Activated CD8-positive, alpha-beta memory T cell treated with anti-CD3 and anti-CD28 coated beads, Interleukin-2, amount 50 U/mL, for 1 hour (primary cell): ENCODE measurements around the gene RNF126.

Experiments used
- DNase-seq: peaks from one replicate; pipeline ENCODE4 v3.0.0-alpha.2; 2020; ENCODE audit errors: extremely low read depth

RNF126 gene

GRCh38 chr19:663682-664117, 686 bp upstream of the RNF126 start:
- no peak for DNase-seq

GRCh38 chr19:662207-662961, 630 bp downstream of the RNF126 start:
- no peak for DNase-seq

- no peak for DNase-seq
Observed at GRCh38 chr19:661427-662196, 1.4 kb downstream of the RNF126 start.

- DNase-seq = no peak
Observed at GRCh38 chr19:660793-661426, 2.1 kb downstream of the RNF126 start.

GRCh38 chr19:658916-659839, 3.8 kb downstream of the RNF126 start:
- no peak for DNase-seq

DNA sequence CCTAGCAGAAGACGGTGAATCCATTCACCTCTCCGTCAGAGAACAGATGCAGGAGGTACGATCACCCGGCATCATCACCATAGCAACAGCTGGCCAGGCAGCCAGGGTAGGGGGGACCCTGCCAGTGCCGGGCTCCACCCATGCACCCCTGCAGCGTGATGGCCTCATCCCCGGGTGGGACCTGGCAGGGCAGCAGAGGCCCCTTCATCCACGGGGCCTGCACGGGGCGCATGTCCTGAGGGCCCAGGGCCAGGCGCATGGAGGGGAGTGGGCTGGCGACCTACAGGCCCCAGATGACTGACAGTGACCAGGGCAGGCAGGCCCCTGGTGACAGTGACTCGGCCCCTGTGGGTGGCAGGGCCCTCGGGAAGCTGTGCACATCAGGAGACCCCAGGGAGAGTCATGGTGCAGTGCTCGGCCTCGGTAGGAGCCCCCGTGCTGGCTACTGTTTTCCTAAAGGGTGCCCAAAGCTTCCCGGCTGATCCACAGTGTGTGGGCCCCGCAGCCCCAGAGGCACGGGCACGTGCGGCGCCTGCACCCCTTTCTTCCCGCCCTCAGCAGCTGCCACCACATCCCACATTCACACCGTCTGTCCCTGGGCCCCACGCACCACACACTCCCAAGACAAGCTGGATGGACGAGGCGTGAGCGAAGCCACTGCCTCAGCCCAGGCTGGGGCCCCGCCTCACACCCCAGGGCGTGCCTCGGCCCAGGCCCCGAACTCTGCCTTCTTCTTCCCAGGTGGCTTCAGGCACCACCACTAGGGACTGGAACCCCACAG, 4.8 kb downstream of the RNF126 start:
- no peak for DNase-seq

DNA sequence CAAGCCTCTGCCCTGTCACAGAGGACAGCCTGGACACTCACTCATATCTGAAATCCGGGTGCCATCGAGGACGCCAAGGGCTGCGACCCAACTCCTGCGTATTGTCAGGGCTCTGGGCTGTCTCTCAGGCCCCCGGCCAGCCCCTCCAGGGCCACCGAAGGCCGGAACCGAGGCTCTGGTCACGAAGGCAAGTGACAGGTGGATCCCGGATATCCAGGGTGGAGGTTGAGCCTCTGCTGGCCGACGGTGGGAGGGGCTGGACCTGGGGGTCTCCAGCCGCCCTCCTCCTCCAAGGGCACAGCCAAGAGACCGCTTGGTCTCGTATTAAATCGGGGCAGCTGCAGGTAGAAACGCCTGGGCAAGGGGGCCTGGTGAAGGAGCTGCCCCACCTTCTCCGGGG, 5.4 kb downstream of the RNF126 start:
- DNase-seq = no peak

DNA sequence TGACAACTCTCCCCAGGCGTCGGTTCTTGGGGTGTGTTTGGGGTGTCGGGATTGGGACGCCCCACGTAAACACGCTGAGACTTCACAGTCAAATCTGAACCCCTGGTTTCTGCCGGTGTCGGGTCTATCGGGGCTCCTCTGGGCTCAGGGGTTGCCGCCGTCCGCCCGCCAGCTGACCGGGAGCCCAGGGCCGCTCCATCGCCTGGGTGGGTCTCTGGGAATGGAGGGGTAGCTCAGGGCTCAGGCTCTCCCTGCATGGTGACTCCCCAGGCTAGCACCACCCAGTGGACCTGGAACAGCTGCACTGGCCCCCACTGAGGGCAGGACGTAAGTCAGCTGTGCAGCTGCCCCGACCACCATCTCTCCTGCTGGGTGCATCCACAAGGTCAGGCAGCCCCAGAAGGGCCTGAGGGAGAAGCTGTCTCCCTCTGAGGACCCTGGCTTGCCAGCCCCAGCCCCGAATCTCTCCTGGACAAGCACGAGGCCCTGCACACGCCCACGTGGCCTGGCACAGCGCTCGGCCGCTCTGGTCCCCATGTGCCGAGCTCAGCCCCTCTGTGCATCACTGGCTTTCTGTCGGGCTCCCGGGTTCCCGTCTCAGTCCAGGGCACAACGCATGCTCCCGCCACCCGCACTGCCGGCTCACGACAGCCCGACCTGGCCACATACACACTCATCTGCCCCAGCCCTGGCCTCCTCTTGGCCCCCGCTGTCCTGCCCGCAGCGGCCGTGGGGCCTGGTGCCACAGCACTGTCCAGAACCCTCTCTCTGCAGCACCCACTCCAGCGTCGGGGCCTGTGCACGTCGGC, 6.1 kb downstream of the RNF126 start:
- DNase-seq = no peak

DNA sequence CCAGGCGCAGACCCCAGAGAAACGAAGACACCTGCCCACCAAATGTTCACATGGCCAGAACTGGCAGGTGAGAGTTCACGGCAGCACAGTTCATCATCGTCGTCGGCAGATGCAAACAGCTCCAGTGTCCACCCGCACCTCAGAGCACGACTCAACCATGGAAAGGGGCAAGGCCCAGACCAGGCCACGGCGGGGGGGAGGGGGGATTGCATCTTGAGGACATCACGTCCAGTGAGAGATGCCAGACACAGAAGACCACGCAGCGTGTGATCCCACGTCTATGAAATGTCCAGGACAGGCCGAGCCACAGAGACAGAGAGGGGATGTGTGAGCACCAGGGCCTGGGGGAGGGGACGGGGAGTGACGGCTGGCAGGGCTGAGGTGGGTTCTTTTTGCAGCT, 7.3 kb downstream of the RNF126 start:
- DNase-seq = no peak

DNA sequence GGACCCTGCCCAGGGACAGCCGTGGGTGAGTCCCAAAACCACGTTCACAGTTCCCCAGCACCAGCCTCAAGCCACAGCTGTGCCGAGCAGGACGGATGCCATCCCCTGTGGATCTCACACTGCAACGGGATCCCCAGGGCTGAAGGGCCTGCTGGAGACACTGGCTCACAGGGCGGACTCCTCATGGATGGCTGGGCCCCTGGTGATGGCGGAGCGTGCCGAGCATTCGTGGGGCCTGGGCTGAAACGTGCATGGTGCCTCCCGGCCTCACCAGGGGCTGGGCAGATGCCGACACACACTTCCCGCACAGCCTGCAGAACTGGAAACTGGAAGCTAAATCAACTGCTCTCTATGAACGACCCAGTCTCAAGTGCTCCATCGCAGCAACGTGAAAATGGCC, 9.6 kb downstream of the RNF126 start:
- DNase-seq = no peak

DNA sequence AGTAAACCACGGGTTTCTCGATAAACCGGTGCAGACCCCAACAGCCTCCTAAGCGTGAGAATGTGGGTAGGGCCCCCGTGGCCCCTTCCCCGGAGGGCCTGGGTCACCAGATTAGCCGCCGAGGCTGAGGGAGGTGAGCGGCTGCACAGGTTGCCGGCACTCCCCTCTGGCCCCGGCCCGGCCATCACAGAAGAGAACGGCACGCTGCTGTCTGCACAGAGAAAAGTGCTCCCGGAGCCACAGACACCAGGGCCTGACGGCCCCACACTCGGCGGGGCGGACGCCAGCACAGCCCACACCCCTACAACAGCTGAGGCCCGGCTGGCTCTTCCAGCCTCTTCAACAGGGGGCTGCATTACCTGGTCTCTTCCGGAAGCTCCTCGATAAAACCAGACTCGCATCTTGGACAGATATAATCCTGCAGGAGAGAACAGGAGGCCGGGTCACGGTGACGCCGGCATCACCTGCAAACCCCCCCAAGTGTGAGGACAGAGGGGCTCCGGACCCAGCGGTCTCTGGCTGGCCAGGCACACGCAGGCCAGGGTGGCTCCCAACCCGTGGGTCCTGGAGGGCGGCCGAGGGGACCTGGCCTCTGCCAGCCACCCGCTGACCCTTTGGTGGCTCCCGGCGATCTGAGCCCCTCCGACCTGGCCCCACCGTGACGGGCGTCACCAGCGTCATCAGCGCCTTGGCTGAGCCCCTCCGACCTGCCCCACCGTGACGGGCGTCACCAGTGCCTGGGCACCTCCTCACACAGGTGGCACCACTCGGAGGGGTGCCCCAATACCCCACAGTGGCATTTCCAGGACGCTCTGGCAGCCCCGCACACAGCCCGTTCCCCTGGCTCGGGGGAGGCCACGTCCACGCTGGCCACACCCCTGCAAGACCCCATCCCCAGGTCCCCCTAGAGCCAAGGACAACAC, 10.3 kb downstream of the RNF126 start:
- no peak for DNase-seq

DNA sequence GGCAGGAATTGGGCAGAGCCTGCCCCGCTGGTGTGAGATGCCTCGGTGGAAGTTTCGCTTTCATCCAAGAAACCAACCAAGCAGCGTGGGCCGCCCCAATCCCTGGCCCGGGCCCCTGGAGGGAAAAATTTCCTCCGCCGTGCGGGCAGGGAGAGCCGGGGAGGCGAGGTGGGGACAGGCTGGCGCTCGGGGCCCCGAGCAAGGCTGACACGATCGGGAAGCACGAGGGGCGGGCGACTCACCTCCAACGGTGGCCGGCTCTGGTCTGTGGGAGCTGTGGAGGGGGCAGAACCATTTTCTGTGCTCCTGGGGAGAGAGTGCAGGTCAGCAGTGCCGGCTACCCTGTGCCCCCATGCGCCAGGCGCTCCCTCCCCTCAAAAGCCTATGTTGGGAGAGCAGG, 11.0 kb downstream of the RNF126 start:
- no peak for DNase-seq

DNA sequence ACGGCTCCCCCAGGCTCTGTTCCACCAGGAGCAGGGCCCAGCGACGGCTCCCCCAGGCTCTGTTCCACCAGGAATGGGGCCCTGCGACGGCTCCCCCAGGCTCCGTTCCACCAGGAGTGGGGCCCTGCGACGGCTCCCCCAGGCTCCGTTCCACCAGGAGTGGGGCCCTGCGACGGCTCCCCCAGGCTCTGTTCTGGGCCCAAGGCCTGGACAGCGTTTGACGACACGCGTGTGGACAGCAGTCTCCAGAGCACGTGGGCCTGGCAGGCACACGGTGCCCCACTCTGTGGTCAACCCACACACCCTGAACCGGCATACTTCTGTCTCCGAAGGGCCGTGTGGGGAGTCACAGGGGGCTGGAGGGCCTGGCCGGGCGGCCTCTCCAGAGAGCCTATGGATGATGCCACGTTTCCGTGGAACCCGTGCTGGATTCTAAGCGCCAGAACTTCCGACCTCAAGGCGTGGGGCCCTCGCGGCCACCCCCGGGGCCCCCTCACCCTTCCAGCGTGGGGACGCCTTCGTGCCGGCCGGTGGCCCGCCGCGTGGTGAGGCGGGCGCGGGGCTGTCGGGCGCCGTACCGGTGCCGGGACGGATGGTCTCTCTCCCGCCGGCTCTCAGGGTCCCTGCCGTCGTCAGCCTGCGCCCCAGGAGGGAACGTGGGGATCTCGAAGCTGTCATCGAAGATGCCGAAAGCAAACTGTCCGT, 11.7 kb downstream of the RNF126 start:
- DNase-seq = no peak

DNA sequence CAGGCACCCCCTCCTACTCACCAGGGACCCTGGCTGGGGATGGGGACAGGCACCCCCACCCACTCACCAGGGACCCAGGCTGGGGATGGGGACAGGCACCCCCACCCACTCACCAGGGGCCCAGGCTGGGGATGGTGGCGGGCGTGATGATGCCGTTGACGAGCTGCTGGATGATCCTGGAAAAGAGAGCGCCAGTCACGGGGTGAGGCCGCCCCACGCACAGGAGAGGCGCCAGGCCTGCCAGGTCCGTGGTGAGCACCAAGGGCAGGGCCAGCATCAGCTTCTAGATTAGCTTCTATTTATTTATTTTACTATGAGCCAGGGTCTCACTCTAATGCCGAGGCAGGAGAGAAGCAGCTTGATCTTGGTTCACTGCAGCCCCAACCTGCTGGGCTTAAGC, 12.9 kb downstream of the RNF126 start:
- no peak for DNase-seq

- DNase-seq = no peak
Observed at GRCh38 chr19:648904-649801, 13.9 kb downstream of the RNF126 start.

GRCh38 chr19:648305-648704, 14.7 kb downstream of the RNF126 start:
- no peak for DNase-seq

DNA sequence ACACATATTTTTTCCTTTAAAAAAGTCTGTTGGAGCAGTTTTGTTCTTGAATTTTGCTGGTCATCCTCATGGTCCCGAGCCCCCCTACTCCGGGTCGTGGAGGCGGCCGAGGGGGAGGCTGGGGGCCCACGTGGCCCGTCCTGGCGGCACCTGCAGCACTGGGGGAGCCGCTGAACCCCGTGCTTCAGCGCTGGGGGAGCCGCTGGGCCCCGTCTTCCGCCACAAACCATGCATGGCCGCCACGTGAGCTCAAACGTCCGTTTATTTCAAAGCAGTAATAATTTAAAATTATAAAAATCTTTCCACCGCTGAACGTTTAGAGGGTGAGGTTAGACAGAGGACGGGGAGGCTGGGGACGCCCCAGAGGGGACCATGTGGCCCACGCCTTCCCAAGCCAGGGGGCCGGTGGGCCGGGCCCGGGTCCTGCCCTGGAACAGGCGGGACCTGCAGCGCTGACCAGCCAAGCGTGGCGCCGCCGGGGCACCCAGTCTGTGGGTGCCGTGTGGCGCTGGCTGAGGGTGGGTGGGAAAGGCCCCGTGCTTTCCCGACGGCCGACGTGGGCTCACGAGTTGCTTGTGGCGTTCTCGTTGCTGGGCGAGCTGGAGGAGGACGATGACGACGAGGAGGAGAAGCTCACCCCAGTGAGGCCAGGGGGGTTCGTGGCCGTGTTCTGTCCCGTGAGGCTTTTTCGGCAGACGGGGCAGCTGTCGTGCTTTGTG, 15.3 kb downstream of the RNF126 start:
- no peak for DNase-seq
